OCI-LY3 (cell line): Measurements from ENCODE around the gene MAN2A2.

Source experiments
- CTCF ChIP-seq: fragments of 200-600, 300-600 bp; sonication (generic); IDR thresholded peaks from 2 replicates; pipeline ENCODE4 v1.5.1; 2014; ENCODE audit warnings: antibody characterized with exemption, low read length, low read depth
- EZH2phosphoT487 ChIP-seq: fragments of 200-600 bp; shearing (Covaris generic); IDR thresholded peaks from 2 replicates; pipeline ENCODE4 v1.6.1; 2018; ENCODE audit warnings: antibody characterized with exemption, mixed run types, low read depth

- TF ChIP-seq CTCF (no peak), EZH2phosphoT487 (no peak)
Measured at GRCh38 chr15:90877996-90878395, 25.1 kb upstream of the MAN2A2 start.
